SU-DHL-6 (cell line): ENCODE results near the gene NTSR1.

Experiments
- EZH2phosphoT487 ChIP-seq: fragments of 200-600 bp; sonication (generic), shearing (Covaris generic); conservative IDR thresholded peaks from 2 replicates; pipeline ENCODE4 v1.6.1; 2018; ENCODE audit warnings: mild to moderate bottlenecking, antibody characterized with exemption, low read length, moderate library complexity, mixed read lengths
- TF ChIP-seq, protein P1 (sequence below): fragments of 200-600 bp; sonication (generic); IDR thresholded peaks from one replicate; pipeline ENCODE4 v1.5.1; 2017; ENCODE audit warnings: antibody characterized with exemption, mild to moderate bottlenecking, low read length, moderate library complexity; ENCODE audit not compliant: insufficient read depth, poor library complexity, severe bottlenecking

DNA sequence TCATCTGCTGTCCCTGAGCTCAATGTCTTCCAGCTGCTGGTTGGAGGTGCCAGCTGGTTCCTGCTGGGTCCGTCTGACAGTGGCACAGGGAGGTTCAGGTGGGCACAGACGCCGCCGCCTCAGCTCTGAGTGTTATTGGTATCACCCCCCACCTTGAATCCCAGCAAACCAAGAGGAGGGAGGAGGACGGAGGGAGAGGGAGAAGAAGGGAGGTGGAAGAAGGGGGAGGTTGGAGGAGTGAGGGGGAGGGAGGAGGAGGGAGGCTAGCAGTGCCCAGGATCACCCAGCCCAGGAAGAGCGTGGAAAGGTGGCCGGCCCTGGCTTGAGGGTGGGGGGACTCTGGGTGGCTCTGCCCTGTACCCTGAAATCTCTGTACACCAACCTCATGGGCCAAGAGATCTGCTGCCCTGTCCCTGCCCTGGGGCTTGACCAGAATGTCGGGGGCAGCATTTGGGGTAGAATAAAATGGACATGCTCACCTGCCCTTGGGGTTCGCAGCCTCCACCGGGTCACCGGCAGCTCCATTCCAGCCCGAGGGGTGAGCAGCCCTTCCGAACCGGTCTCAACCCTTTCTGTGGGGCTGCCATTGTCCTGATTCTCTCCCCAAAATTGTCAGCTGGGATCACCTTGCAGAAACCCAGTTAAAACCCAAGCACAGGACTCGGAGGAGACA lies 17.1 kb downstream of the NTSR1 start:
- TF ChIP-seq, protein P1, sequence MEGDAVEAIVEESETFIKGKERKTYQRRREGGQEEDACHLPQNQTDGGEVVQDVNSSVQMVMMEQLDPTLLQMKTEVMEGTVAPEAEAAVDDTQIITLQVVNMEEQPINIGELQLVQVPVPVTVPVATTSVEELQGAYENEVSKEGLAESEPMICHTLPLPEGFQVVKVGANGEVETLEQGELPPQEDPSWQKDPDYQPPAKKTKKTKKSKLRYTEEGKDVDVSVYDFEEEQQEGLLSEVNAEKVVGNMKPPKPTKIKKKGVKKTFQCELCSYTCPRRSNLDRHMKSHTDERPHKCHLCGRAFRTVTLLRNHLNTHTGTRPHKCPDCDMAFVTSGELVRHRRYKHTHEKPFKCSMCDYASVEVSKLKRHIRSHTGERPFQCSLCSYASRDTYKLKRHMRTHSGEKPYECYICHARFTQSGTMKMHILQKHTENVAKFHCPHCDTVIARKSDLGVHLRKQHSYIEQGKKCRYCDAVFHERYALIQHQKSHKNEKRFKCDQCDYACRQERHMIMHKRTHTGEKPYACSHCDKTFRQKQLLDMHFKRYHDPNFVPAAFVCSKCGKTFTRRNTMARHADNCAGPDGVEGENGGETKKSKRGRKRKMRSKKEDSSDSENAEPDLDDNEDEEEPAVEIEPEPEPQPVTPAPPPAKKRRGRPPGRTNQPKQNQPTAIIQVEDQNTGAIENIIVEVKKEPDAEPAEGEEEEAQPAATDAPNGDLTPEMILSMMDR: no peak
- no peak for TF ChIP-seq EZH2phosphoT487
